CMK (cell line): ENCODE data around the gene THRAP3.

Experiments used
- DNase-seq: peaks from one replicate; pipeline ENCODE4 v3.0.0-alpha.2; 2010; ENCODE audit warnings: low read depth

Gene THRAP3

GRCh38 chr1:36352125-36352909 lies 128.1 kb downstream of the THRAP3 start:
- DNase-seq = no peak

GRCh38 chr1:36352910-36353878 lies 129.0 kb downstream of the THRAP3 start:
- no peak for DNase-seq

- DNase-seq = no peak
Measured at GRCh38 chr1:36354486-36354885, 130.2 kb downstream of the THRAP3 start.
